HepG2 (cell line): ENCODE results near the gene SLC9A8. TPM values are rescaled to one million over a fixed set of nuclear protein-coding genes. Genes with fewer than 3 reads are reported as not detected.

Experiments
- ATAC-seq: fragments of 200-7000 bp; cut with Tn5 transposase; 3 replicates; pipeline ENCODE4 v1.9.1; 2020; ENCODE audit warnings: mild to moderate bottlenecking, moderate library complexity
- BruUV-seq: library from RNA; stranded (reverse); fragments of 400-500 nt; replicated peaks from 2 replicates; lab custom pipeline; 2021; lab: Mats Ljungman, UMichigan
- CTCF ChIA-PET: fragments of 300-600 bp; formaldehyde crosslinking; extraction: SDS; loops from one replicate; lab custom pipeline; 2021; ENCODE audit warnings: low total read pairs, inconsistent platforms, low intra/inter-chr PET ratio; lab: Yijun Ruan, JAX
- POLR2A ChIA-PET: fragments of 350-600 bp; sonication (Branson Sonifier 250); formaldehyde crosslinking; loops from one replicate; lab custom pipeline; 2020; ENCODE audit warnings: antibody characterized with exemption, inconsistent platforms; lab: Yijun Ruan, JAX
- DNase-seq: peaks from one replicate; pipeline ENCODE4 v3.0.0-alpha.2; 2015; ENCODE audit warnings: low spot score
- FAIRE-seq: peaks from 3 replicates; lab custom pipeline; 2011; peaks lifted over from hg19 to GRCh38; lab: Jason Lieb, UNC
- H2AFZ ChIP-seq: one replicate; pipeline ENCODE4 v1.6.1; 2011; ENCODE audit warnings: low read length, inconsistent platforms
- H3K27ac ChIP-seq: fragments of 300-600 bp; 3 replicates; pipeline ENCODE4 v1.8.0; 2011; ENCODE audit warnings: mixed run types, mild to moderate bottlenecking, mixed read lengths, low read length, inconsistent platforms; ENCODE audit not compliant: insufficient read depth; ENCODE audit errors: extremely low read length
- H3K27me3 ChIP-seq, 2 experiments: fragments of 200-600 bp in 1 of 2; 2 replicates in 1 of 2; 3 replicates in 1 of 2; pipeline versions ENCODE4 v1.6.0 to v1.8.0; 2011; ENCODE audit warnings: low read length in 2 of 2, mild to moderate bottlenecking in 2 of 2, moderate library complexity in 2 of 2, inconsistent platforms in 1 of 2; ENCODE audit not compliant: insufficient read depth in 2 of 2, control insufficient read depth in 1 of 2
- H3K36me3 ChIP-seq, 2 experiments: fragments of 200-600 bp in 1 of 2; replicated peaks in 1 of 2; 2 replicates in 1 of 2; 3 replicates in 1 of 2; pipeline versions ENCODE4 v1.5.1 to v1.8.0; 2011; ENCODE audit warnings: low read length in 2 of 2, inconsistent platforms in 1 of 2; ENCODE audit not compliant: insufficient read depth in 2 of 2, control insufficient read depth in 1 of 2
- H3K4me1 ChIP-seq: 2 replicates; pipeline ENCODE4 v1.5.1; 2012; ENCODE audit warnings: low read length, inconsistent platforms; ENCODE audit not compliant: insufficient read depth
- H3K4me2 ChIP-seq: 2 replicates; pipeline ENCODE4 v1.6.0; 2011; ENCODE audit warnings: low read depth, low read length, inconsistent platforms
- H3K4me3 ChIP-seq, 3 experiments: fragments of 200-600 bp in 1 of 3; sonication (generic), shearing (Covaris generic) in 1 of 3; replicated peaks in 1 of 3; 2 replicates each; pipeline ENCODE4 v1.5.1; 2011 to 2016; ENCODE audit warnings: low read length in 3 of 3, inconsistent platforms in 2 of 3, low read depth in 2 of 3, mild to moderate bottlenecking in 2 of 3, control low read depth in 1 of 3, mixed read lengths in 1 of 3; ENCODE audit not compliant: insufficient read depth in 1 of 3
- H3K79me2 ChIP-seq: one replicate; pipeline ENCODE4 v1.6.1; 2011; ENCODE audit warnings: low read length, inconsistent platforms; ENCODE audit not compliant: insufficient read depth
- H3K9ac ChIP-seq: 2 replicates; pipeline ENCODE4 v1.6.0; 2011; ENCODE audit warnings: mild to moderate bottlenecking, low read depth, low read length, inconsistent platforms; ENCODE audit not compliant: insufficient read depth
- H3K9me3 ChIP-seq: 2 replicates; pipeline ENCODE4 v1.5.1; 2012; ENCODE audit warnings: mild to moderate bottlenecking, low read length
- H4K20me1 ChIP-seq: 2 replicates; pipeline ENCODE4 v1.6.0; 2011; ENCODE audit warnings: inconsistent platforms, mild to moderate bottlenecking, low read length, moderate library complexity; ENCODE audit not compliant: insufficient read depth
- ARID4A ChIP-seq: sonication (generic); formaldehyde crosslinking; IDR thresholded peaks from 2 replicates; pipeline ENCODE4 v1.5.0; 2020; ENCODE audit warnings: mild to moderate bottlenecking, missing genetic modification reagents, borderline replicate concordance
- BRD4 ChIP-seq: sonication (generic); formaldehyde crosslinking; IDR thresholded peaks from 2 replicates; pipeline ENCODE4 v1.4.0; 2020; ENCODE audit warnings: missing genetic modification reagents
- CCDC6 ChIP-seq: sonication (generic); formaldehyde crosslinking; IDR thresholded peaks from 2 replicates; pipeline ENCODE4 v1.8.1; 2022; ENCODE audit warnings: mild to moderate bottlenecking, missing genetic modification reagents, moderate library complexity
- KMT2A ChIP-seq: sonication (generic); formaldehyde crosslinking; IDR thresholded peaks from 2 replicates; pipeline ENCODE4 v1.4.0; 2020; ENCODE audit warnings: missing genetic modification reagents
- PHF20 ChIP-seq: sonication (generic); formaldehyde crosslinking; IDR thresholded peaks from 2 replicates; pipeline ENCODE4 v1.5.0; 2020; ENCODE audit warnings: mild to moderate bottlenecking, missing genetic modification reagents
- POGZ ChIP-seq: sonication (generic); formaldehyde crosslinking; IDR thresholded peaks from 2 replicates; pipeline ENCODE4 v1.4.0; 2020; ENCODE audit warnings: mild to moderate bottlenecking, missing genetic modification reagents
- RAD21 ChIP-seq: fragments of 450-650 bp; formaldehyde crosslinking; IDR thresholded peaks from 2 replicates; pipeline ENCODE4 v1.5.0; 2020; ENCODE audit warnings: mild to moderate bottlenecking
- SMAD1 ChIP-seq: sonication (generic); formaldehyde crosslinking; IDR thresholded peaks from 2 replicates; pipeline ENCODE4 v1.4.0; 2020; ENCODE audit warnings: missing genetic modification reagents, low read depth, mild to moderate bottlenecking, borderline replicate concordance
- ZBTB20 ChIP-seq: sonication (generic); formaldehyde crosslinking; IDR thresholded peaks from 2 replicates; pipeline ENCODE4 v1.8.1; 2023; ENCODE audit warnings: missing genetic modification reagents, low read depth, mild to moderate bottlenecking, borderline replicate concordance
- ZNF264 ChIP-seq: sonication (generic); formaldehyde crosslinking; IDR thresholded peaks from 2 replicates; pipeline ENCODE4 v1.4.0; 2020; ENCODE audit warnings: missing genetic modification reagents
- ZNF317 ChIP-seq: sonication (generic); formaldehyde crosslinking; IDR thresholded peaks from 2 replicates; pipeline ENCODE4 v1.5.0; 2020; ENCODE audit warnings: mild to moderate bottlenecking, missing genetic modification reagents
- ZNF414 ChIP-seq: sonication (generic); formaldehyde crosslinking; IDR thresholded peaks from 2 replicates; pipeline ENCODE4 v1.5.0; 2020; ENCODE audit warnings: missing genetic modification reagents
- ZNF558 ChIP-seq: sonication (generic); formaldehyde crosslinking; IDR thresholded peaks from 2 replicates; pipeline ENCODE4 v1.9.0; 2022; ENCODE audit warnings: mild to moderate bottlenecking, missing genetic modification reagents, borderline replicate concordance
- ZNF724P ChIP-seq: sonication (generic); formaldehyde crosslinking; IDR thresholded peaks from 2 replicates; pipeline ENCODE4 v1.8.0; 2022; ENCODE audit warnings: missing genetic modification reagents, borderline replicate concordance
- WGBS: methylation state at CpG from one replicate; pipeline ENCODE4 v1.1.6; 2017; ENCODE audit warnings: low lambda C conversion rate; 5-methylcytosine and 5-hydroxymethylcytosine counted together
- in situ Hi-C: cut with HindIII; loops from 2 replicates; pipeline ENCODE4 v1.10.0; 2017; ENCODE audit warnings: low pct_unique_long_range_greater_than_20kb; ENCODE audit not compliant: extremely low pct_ligation_motif_present
- intact Hi-C: fragments of 100-400 bp; cut with micrococcal nuclease; formaldehyde crosslinking; loops from one replicate; pipeline ENCODE4 v1.10.0; 2022; ENCODE audit not compliant: unreplicated experiment
- polyA plus RNA-seq, 8 experiments: library from polyadenylated mRNA; depleted of rRNA in 3 of 8; stranded (reverse) in 7 of 8; unstranded in 1 of 8; fragments of >200 nt; fragmentation: Illumina TruSeq in 4 of 8; extraction: Trizol in 4 of 8; gene quantifications; 2 replicates each; pipeline versions ENCODE4 v1.2.1 to v1.2.3, GENCODE V29; 2011 to 2016; ENCODE audit warnings: low read depth in 4 of 8, missing spikeins in 1 of 8, mixed read lengths in 1 of 8; ENCODE audit not compliant: insufficient read depth in 1 of 8
- total RNA-seq, 5 experiments: library from RNA; depleted of rRNA; stranded (reverse); fragments of >200 nt; fragmentation: Illumina TruSeq; extraction: Trizol; gene quantifications; 2 replicates each; pipeline ENCODE4 v1.2.3, GENCODE V29; 2016; ENCODE audit warnings: low read depth in 1 of 5

The SLC9A8 gene
- total and polyA plus RNA-seq, 2 of the 13 experiments (the other 11 are each of a cell fraction or from before 2014, with no cell fraction given), result 4.1 to 7.4 TPM

- Histone ChIP-seq H2AFZ (no peak overlapping the region), H3K4me2 (no peak overlapping the region), H3K9ac (no peak overlapping the region), H3K9me3 (no peaks in the 10 kb centered on the region), H3K4me1 (peaks cover 30% of the 10 kb centered on the region), H4K20me1 (no peaks in the 10 kb centered on the region), H3K79me2 (no peaks in the 10 kb centered on the region), H3K27me3 (no peaks in the 10 kb centered on the region), H3K4me3 (no peak overlapping the region), H3K27ac (peak overlapping the region; percentile 5), H3K36me3 (0 out of 5 replicates have a peak, but pooled peaks cover 0 to 11% of the 10 kb centered on the region in 2 experiments)
- in situ Hi-C loops, result no loop called here
- FAIRE-seq, result no peak
- TF ChIP-seq BRD4 (CRISPR knock-in tag) (no peak), KMT2A (CRISPR knock-in tag) (no peak), ZNF414 (CRISPR knock-in tag) (no peak), SMAD1 (no peak)
- ChIA-PET POLR2A (interaction anchor here (0.7 to 1.9 kb wide), 4 partner anchors 21 to 83 kb away, joined by 4 to 8 read pairs (median 6); partner anchors contain the start of gene SLC9A8), CTCF (no interaction called here)
- no peak for ATAC-seq
- no peak for DNase-seq
- no TSS peak for BruUV-seq
- 85% methylated on average over 4 of the region's 4 CpGs for WGBS
- intact Hi-C loops, result no loop called here
Measured at GRCh38 chr20:49833483-49833882, 20.9 kb downstream of the SLC9A8 start.

GRCh38 chr20:49835031-49835430, 22.4 kb downstream of the SLC9A8 start:
- WGBS, result 95% methylated on average over 4 of the region's 4 CpGs
- POLR2A ChIA-PET, result no interaction called here
- H3K9me3 ChIP-seq, result no peaks in the 10 kb centered on the region
- H3K4me3 ChIP-seq, result no peak overlapping the region
- H3K4me2 ChIP-seq, result no peak overlapping the region
- peaks cover 0 to 11% of the 10 kb centered on the region in 2 experiments; a peak in 1 of 5 replicates for H3K36me3 ChIP-seq
- intact Hi-C loops, result no loop called here
- H3K4me1 ChIP-seq, result peaks cover 30% of the 10 kb centered on the region
- ATAC-seq (no peak), FAIRE-seq (no peak), DNase-seq (no peak)
- no TSS peak for BruUV-seq
- H2AFZ ChIP-seq, result no peak overlapping the region
- H3K79me2 ChIP-seq, result no peaks in the 10 kb centered on the region
- H4K20me1 ChIP-seq, result no peaks in the 10 kb centered on the region
- CTCF ChIA-PET, result no interaction called here
- no peak overlapping the region for H3K27ac ChIP-seq
- H3K27me3 ChIP-seq, result no peaks in the 10 kb centered on the region
- in situ Hi-C loops, result no loop called here
- H3K9ac ChIP-seq, result no peak overlapping the region
- TF ChIP-seq CCDC6 (CRISPR knock-in tag) (no peak), POGZ (CRISPR knock-in tag) (no peak), ZNF724P (CRISPR knock-in tag) (no peak), ZBTB20 (CRISPR knock-in tag) (no peak), RAD21 (no peak), ZNF558 (no peak), ARID4A (CRISPR knock-in tag) (no peak), ZNF264 (CRISPR knock-in tag) (no peak), ZNF317 (CRISPR knock-in tag) (no peak), PHF20 (CRISPR knock-in tag) (no peak)
